H9 (cell line): ENCODE measurements around the gene HMOX2. TPM values are rescaled to one million over a fixed set of nuclear protein-coding genes. Genes with fewer than 3 reads are reported as not detected.
A peak's percentile ranks its signal among the peaks of the same experiment; 100 is the strongest.

ENCODE experiments used
- DNase-seq: peaks from one replicate; pipeline ENCODE4 v3.0.0-alpha.2; 2017
- H2AFZ ChIP-seq: one replicate; pipeline ENCODE4 v1.6.1; 2013; ENCODE audit warnings: mild to moderate bottlenecking, low read length, control low read depth, moderate library complexity
- H2AK5ac ChIP-seq: 2 replicates; pipeline ENCODE4 v1.6.1; 2013; ENCODE audit warnings: low read length, control low read depth, mixed read lengths; ENCODE audit not compliant: insufficient read length
- H2BK120ac ChIP-seq: one replicate; pipeline ENCODE4 v1.6.1; 2013; ENCODE audit warnings: low read depth, mild to moderate bottlenecking, low read length, control low read depth, inconsistent platforms; ENCODE audit not compliant: poor library complexity, severe bottlenecking
- H2BK12ac ChIP-seq: 2 replicates; pipeline ENCODE4 v1.6.1; 2013; ENCODE audit warnings: low read length, control low read depth, mixed read lengths, low read depth; ENCODE audit not compliant: insufficient read length
- H2BK15ac ChIP-seq: 2 replicates; pipeline ENCODE4 v1.6.1; 2013; ENCODE audit warnings: low read depth, low read length, control low read depth
- H2BK20ac ChIP-seq: one replicate; pipeline ENCODE4 v1.6.1; 2013; ENCODE audit warnings: low read depth, mild to moderate bottlenecking, low read length, control low read depth, inconsistent platforms; ENCODE audit not compliant: poor library complexity, severe bottlenecking
- H2BK5ac ChIP-seq: 2 replicates; pipeline ENCODE4 v1.6.1; 2013; ENCODE audit warnings: low read length, control low read depth, mixed read lengths; ENCODE audit not compliant: insufficient read length
- H3K14ac ChIP-seq: 2 replicates; pipeline ENCODE4 v1.6.1; 2013; ENCODE audit warnings: low read length, control low read depth; ENCODE audit not compliant: insufficient read depth
- H3K18ac ChIP-seq: 2 replicates; pipeline ENCODE4 v1.6.1; 2013; ENCODE audit warnings: low read depth, mild to moderate bottlenecking, mixed read lengths, low read length, control low read depth; ENCODE audit not compliant: insufficient read length
- H3K23ac ChIP-seq: 2 replicates; pipeline ENCODE4 v1.6.1; 2013; ENCODE audit warnings: low read length, control low read depth, mixed read lengths, low read depth; ENCODE audit not compliant: insufficient read length
- H3K23me2 ChIP-seq: 2 replicates; pipeline ENCODE4 v1.6.1; 2013; ENCODE audit warnings: low read depth, mild to moderate bottlenecking, mixed read lengths, low read length, control low read depth; ENCODE audit not compliant: insufficient read length, poor library complexity, severe bottlenecking
- H3K27ac ChIP-seq: 2 replicates; pipeline ENCODE4 v1.5.1; 2013; ENCODE audit warnings: low read length, control low read depth, mixed read lengths, low read depth; ENCODE audit not compliant: insufficient read length
- H3K27me3 ChIP-seq: 2 replicates; pipeline ENCODE4 v1.6.1; 2013; ENCODE audit warnings: low read length, control low read depth, inconsistent platforms; ENCODE audit not compliant: insufficient read depth
- H3K4ac ChIP-seq: 2 replicates; pipeline ENCODE4 v1.6.1; 2013; ENCODE audit warnings: low read depth, mild to moderate bottlenecking, control low read depth, inconsistent platforms, low read length, moderate library complexity
- H3K4me1 ChIP-seq: 2 replicates; pipeline ENCODE4 v1.6.1; 2013; ENCODE audit warnings: low read length, control low read depth, inconsistent platforms; ENCODE audit not compliant: insufficient read depth
- H3K4me2 ChIP-seq: 2 replicates; pipeline ENCODE4 v1.6.1; 2013; ENCODE audit warnings: low read length, control low read depth, mixed read lengths; ENCODE audit not compliant: insufficient read length, insufficient read depth
- H3K56ac ChIP-seq: 2 replicates; pipeline ENCODE4 v1.6.1; 2013; ENCODE audit warnings: low read depth, mild to moderate bottlenecking, mixed read lengths, low read length, control low read depth; ENCODE audit not compliant: insufficient read length
- H3K79me1 ChIP-seq: 2 replicates; pipeline ENCODE4 v1.6.1; 2013; ENCODE audit warnings: low read depth, mild to moderate bottlenecking, moderate library complexity, low read length, control low read depth, inconsistent platforms; ENCODE audit not compliant: insufficient read depth, poor library complexity, severe bottlenecking
- H3K79me2 ChIP-seq: 2 replicates; pipeline ENCODE4 v1.6.1; 2013; ENCODE audit warnings: low read length, control low read depth, inconsistent platforms; ENCODE audit not compliant: insufficient read depth
- H3K9ac ChIP-seq: 2 replicates; pipeline ENCODE4 v1.6.1; 2013; ENCODE audit warnings: low read length, control low read depth, mixed read lengths; ENCODE audit not compliant: insufficient read length; ENCODE audit errors: extremely low read depth
- H3K9me3 ChIP-seq: one replicate; pipeline ENCODE4 v1.6.1; 2013; ENCODE audit warnings: low read depth, low read length, inconsistent platforms; ENCODE audit not compliant: control insufficient read depth
- H3T11ph ChIP-seq: one replicate; pipeline ENCODE4 v1.6.1; 2013; ENCODE audit warnings: mild to moderate bottlenecking, low read length, control low read depth, inconsistent platforms
- H4K20me1 ChIP-seq: one replicate; pipeline ENCODE4 v1.6.1; 2013; ENCODE audit not compliant: control insufficient read depth, insufficient read length, insufficient read depth
- H4K5ac ChIP-seq: 2 replicates; pipeline ENCODE4 v1.6.1; 2013; ENCODE audit warnings: low read depth, mild to moderate bottlenecking, mixed read lengths, low read length, control low read depth; ENCODE audit not compliant: insufficient read length
- H4K8ac ChIP-seq: replicated peaks from 2 replicates; pipeline ENCODE4 v1.6.1; 2013; ENCODE audit warnings: low read length, control low read depth, mixed read lengths, low read depth; ENCODE audit not compliant: insufficient read length
- H4K91ac ChIP-seq: 2 replicates; pipeline ENCODE4 v1.6.1; 2013; ENCODE audit warnings: low read depth, mild to moderate bottlenecking, moderate library complexity, mixed read lengths, low read length, control low read depth; ENCODE audit not compliant: insufficient read length
- H3K27ac Mint-ChIP-seq, 3 experiments: 2 replicates in 2 of 3; 3 replicates in 1 of 3; pipeline ENCODE4 v1.8.0; 2020 to 2021; ENCODE audit warnings: mixed read lengths in 3 of 3, mild to moderate bottlenecking in 1 of 3, moderate library complexity in 1 of 3
- H3K27me3 Mint-ChIP-seq: 2 replicates; pipeline ENCODE4 v1.8.0; 2021; ENCODE audit warnings: low read depth, mild to moderate bottlenecking, moderate library complexity, mixed read lengths
- H3K36me3 Mint-ChIP-seq, 3 experiments: 2 replicates in 2 of 3; 3 replicates in 1 of 3; pipeline ENCODE4 v1.8.0; 2020 to 2021; ENCODE audit warnings: low read depth in 3 of 3, mixed read lengths in 3 of 3; ENCODE audit not compliant: insufficient read depth in 1 of 3
- H3K4me1 Mint-ChIP-seq, 2 experiments: 2 replicates each; pipeline ENCODE4 v1.8.0; 2020; ENCODE audit warnings: mixed read lengths in 2 of 2
- H3K4me3 Mint-ChIP-seq, 2 experiments: 2 replicates in 1 of 2; 3 replicates in 1 of 2; pipeline ENCODE4 v1.8.0; 2020 to 2021; ENCODE audit warnings: mild to moderate bottlenecking in 2 of 2, mixed read lengths in 2 of 2, moderate library complexity in 1 of 2
- H3K9me3 Mint-ChIP-seq, 2 experiments: 2 replicates in 1 of 2; 3 replicates in 1 of 2; pipeline ENCODE4 v1.8.0; 2020; ENCODE audit warnings: mild to moderate bottlenecking in 2 of 2, mixed read lengths in 2 of 2, moderate library complexity in 1 of 2
- CTCF ChIP-seq: fragments of 200-600 bp; sonication (generic); conservative IDR thresholded peaks from 3 replicates; pipeline ENCODE4 v1.8.0; 2021; ENCODE audit warnings: antibody characterized with exemption, mild to moderate bottlenecking
- WGBS: extraction: QIAGEN DNeasy Blood & Tissue Kit; methylation state at CpG from one replicate; pipeline ENCODE4 v1.1.7; 2013; ENCODE audit warnings: missing lambda C conversion rate, low lambda C conversion rate, mixed read lengths; ENCODE audit not compliant: insufficient read length; ENCODE audit errors: extremely low coverage; 5-methylcytosine and 5-hydroxymethylcytosine counted together
- total RNA-seq: library from RNA; stranded (reverse); gene quantifications from 2 replicates; pipeline ENCODE4 v1.2.1, GENCODE V29; 2021

The HMOX2 gene
- total RNA-seq, 1 experiment from 2014 or later, result 44.4 TPM

- H4K91ac ChIP-seq, result no peak overlapping the region
- H2BK5ac ChIP-seq, result no peak overlapping the region
- Mint-ChIP-seq H3K9me3 (no peaks in the 10 kb centered on the region), H3K27ac (peak overlapping the region in 1 of 3 experiments; percentile 62; a peak in 1 of 7 replicates), H3K36me3 (peaks cover 0 to 3% (median 0%) of the 10 kb centered on the region in 3 experiments; a peak in 2 of 7 replicates), H3K4me3 (no peak overlapping the region), H3K27me3 (no peaks in the 10 kb centered on the region), H3K4me1 (peaks cover 7 to 28% of the 10 kb centered on the region in 2 experiments)
- DNase-seq, result no peak
- H4K5ac ChIP-seq, result no peak overlapping the region
- H3K79me1 ChIP-seq, result no peaks in the 10 kb centered on the region
- no peak overlapping the region for H3K56ac ChIP-seq
- H2BK20ac ChIP-seq, result no peak overlapping the region
- no peak overlapping the region for H2AK5ac ChIP-seq
- no peak overlapping the region for H2AFZ ChIP-seq
- H3K23me2 ChIP-seq, result no peaks in the 10 kb centered on the region
- no peak overlapping the region for H3K9ac ChIP-seq
- H4K20me1 ChIP-seq, result no peaks in the 10 kb centered on the region
- no peak for TF ChIP-seq CTCF
- no peaks in the 10 kb centered on the region for H3K27me3 ChIP-seq
- H3K27ac ChIP-seq, result no peak overlapping the region
- H2BK120ac ChIP-seq, result no peak overlapping the region
- no peaks in the 10 kb centered on the region for H3K9me3 ChIP-seq
- H3K79me2 ChIP-seq, result no peaks in the 10 kb centered on the region
- no peak overlapping the region for H3K4ac ChIP-seq
- no peak overlapping the region for H4K8ac ChIP-seq
- H3K4me1 ChIP-seq, result no peaks in the 10 kb centered on the region
- H3K4me2 ChIP-seq, result no peak overlapping the region
- no peak overlapping the region for H3K14ac ChIP-seq
- no peak overlapping the region for H2BK15ac ChIP-seq
- H2BK12ac ChIP-seq, result no peak overlapping the region
- WGBS, result no CpG with 5 or more reads among the region's 2 CpGs
- no peak overlapping the region for H3K23ac ChIP-seq
- no peak overlapping the region for H3K18ac ChIP-seq
- H3T11ph ChIP-seq, result no peak overlapping the region
These were observed 19.6 kb downstream of the HMOX2 start for GRCh38 chr16:4495766-4496165.
